HEK293 (cell line): ENCODE data around the gene KLHDC7A.

Source experiments
- CTCF ChIA-PET: fragments of 350-600 bp; formaldehyde crosslinking; extraction: SDS; loops from one replicate; lab custom pipeline; 2021; ENCODE audit warnings: antibody characterized with exemption; lab: Yijun Ruan, JAX
- POLR2A ChIA-PET: fragments of 300-600 bp; formaldehyde crosslinking; extraction: SDS; loops from one replicate; lab custom pipeline; 2020; ENCODE audit warnings: antibody characterized with exemption, inconsistent platforms; lab: Yijun Ruan, JAX
- H3K27ac ChIP-seq: fragments of 200-500 bp; sonication (Bioruptor generic); 2 replicates; pipeline ENCODE4 v1.5.1; 2014; ENCODE audit warnings: low read depth, low read length, control low read depth, inconsistent platforms; ENCODE audit errors: extremely low read depth
- H3K36me3 ChIP-seq, 2 experiments: fragments of 200-500 bp in 1 of 2; sonication (Bioruptor generic) in 1 of 2; 1 replicate in 1 of 2; 2 replicates in 1 of 2; pipeline ENCODE4 v1.5.1; 2014 to 2017; ENCODE audit warnings: inconsistent platforms in 2 of 2, low read length in 2 of 2; ENCODE audit not compliant: control insufficient read depth in 2 of 2, insufficient read depth in 1 of 2
- H3K4me1 ChIP-seq: fragments of 200-500 bp; sonication (Bioruptor generic); 2 replicates; pipeline ENCODE4 v1.5.1; 2014; ENCODE audit warnings: mild to moderate bottlenecking, low read length, inconsistent platforms; ENCODE audit not compliant: control insufficient read depth, insufficient read depth
- H3K4me3 ChIP-seq: 2 replicates; pipeline ENCODE4 v1.5.1; 2011; ENCODE audit warnings: low read depth, mild to moderate bottlenecking, control low read depth, low read length, moderate library complexity
- H3K9me3 ChIP-seq: fragments of 200-500 bp; sonication (Bioruptor generic); 2 replicates; pipeline ENCODE4 v1.5.1; 2014; ENCODE audit warnings: low read depth, low read length, inconsistent platforms; ENCODE audit not compliant: control insufficient read depth, insufficient read depth
- KLF8 ChIP-seq: fragments of 450-650 bp; formaldehyde crosslinking; IDR thresholded peaks from 2 replicates; pipeline ENCODE4 v1.5.1; 2016; ENCODE audit warnings: missing biosample characterization, missing genetic modification characterization
- KLF9 ChIP-seq: fragments of 450-650 bp; formaldehyde crosslinking; IDR thresholded peaks from 2 replicates; pipeline ENCODE4 v1.5.1; 2016; ENCODE audit warnings: missing biosample characterization, missing genetic modification characterization, low read depth
- SP7 ChIP-seq: fragments of 450-650 bp; formaldehyde crosslinking; IDR thresholded peaks from 2 replicates; pipeline ENCODE4 v1.5.1; 2016; ENCODE audit warnings: missing biosample characterization, missing genetic modification characterization
- WT1 ChIP-seq: fragments of 450-650 bp; formaldehyde crosslinking; IDR thresholded peaks from 2 replicates; pipeline ENCODE4 v1.5.1; 2016; ENCODE audit warnings: missing biosample characterization, missing genetic modification characterization
- ZFP69B ChIP-seq: fragments of 450-650 bp; formaldehyde crosslinking; IDR thresholded peaks from 2 replicates; pipeline ENCODE4 v1.5.1; 2016; ENCODE audit warnings: missing biosample characterization, missing genetic modification characterization
- ZNF114 ChIP-seq: fragments of 450-650 bp; formaldehyde crosslinking; IDR thresholded peaks from 2 replicates; pipeline ENCODE4 v1.5.0; 2017; ENCODE audit warnings: missing biosample characterization, missing genetic modification characterization
- ZNF146 ChIP-seq: fragments of 450-650 bp; formaldehyde crosslinking; IDR thresholded peaks from 2 replicates; pipeline ENCODE4 v1.5.1; 2016; ENCODE audit warnings: missing biosample characterization, missing genetic modification characterization
- ZNF266 ChIP-seq: fragments of 450-650 bp; formaldehyde crosslinking; IDR thresholded peaks from 2 replicates; pipeline ENCODE4 v1.5.1; 2016; ENCODE audit warnings: missing biosample characterization, missing genetic modification characterization, low read depth
- ZNF292 ChIP-seq: fragments of 450-650 bp; formaldehyde crosslinking; IDR thresholded peaks from 2 replicates; pipeline ENCODE4 v1.5.1; 2016; ENCODE audit warnings: low read depth, missing biosample characterization, missing genetic modification characterization, borderline replicate concordance
- ZNF324 ChIP-seq: fragments of 450-650 bp; formaldehyde crosslinking; IDR thresholded peaks from 2 replicates; pipeline ENCODE4 v1.5.1; 2016; ENCODE audit warnings: missing biosample characterization, missing genetic modification characterization
- ZNF423 ChIP-seq: fragments of 450-650 bp; formaldehyde crosslinking; IDR thresholded peaks from 2 replicates; pipeline ENCODE4 v1.5.1; 2016; ENCODE audit warnings: missing biosample characterization, missing genetic modification characterization
- ZNF549 ChIP-seq: fragments of 450-650 bp; IDR thresholded peaks from 2 replicates; pipeline ENCODE4 v1.5.1; 2018; ENCODE audit warnings: missing biosample characterization, missing genetic modification characterization, mild to moderate bottlenecking, inconsistent platforms, moderate library complexity
- ZNF561 ChIP-seq: fragments of 450-650 bp; IDR thresholded peaks from 2 replicates; pipeline ENCODE4 v1.5.1; 2018; ENCODE audit warnings: missing biosample characterization, missing genetic modification characterization, borderline replicate concordance
- ZNF654 ChIP-seq: fragments of 450-650 bp; formaldehyde crosslinking; IDR thresholded peaks from 2 replicates; pipeline ENCODE4 v1.5.1; 2016; ENCODE audit warnings: low read depth, missing biosample characterization, missing genetic modification characterization
- ZNF777 ChIP-seq: fragments of 450-650 bp; formaldehyde crosslinking; IDR thresholded peaks from 2 replicates; pipeline ENCODE4 v1.5.1; 2017; ENCODE audit warnings: missing biosample characterization, missing genetic modification characterization, borderline replicate concordance
- TF ChIP-seq, protein P1 (sequence below): fragments of 450-650 bp; formaldehyde crosslinking; IDR thresholded peaks from 2 replicates; pipeline ENCODE4 v1.5.1; 2016; ENCODE audit warnings: missing biosample characterization, missing genetic modification characterization
- TF ChIP-seq, protein P2 (sequence below): IDR thresholded peaks from 2 replicates; pipeline ENCODE4 v1.6.1; 2011; ENCODE audit warnings: mild to moderate bottlenecking, low read depth, low read length, borderline replicate concordance
- TF ChIP-seq, protein P3 (sequence below): fragments of 450-650 bp; formaldehyde crosslinking; IDR thresholded peaks from 2 replicates; pipeline ENCODE4 v1.5.1; 2017; ENCODE audit warnings: missing biosample characterization, missing genetic modification characterization
- TF ChIP-seq, protein P4 (sequence below): fragments of 450-650 bp; formaldehyde crosslinking; IDR thresholded peaks from 2 replicates; pipeline ENCODE4 v1.5.1; 2016; ENCODE audit warnings: missing biosample characterization, missing genetic modification characterization
- TF ChIP-seq, protein P5 (sequence below): fragments of 450-650 bp; formaldehyde crosslinking; IDR thresholded peaks from 2 replicates; pipeline ENCODE4 v1.5.1; 2016; ENCODE audit warnings: missing biosample characterization, missing genetic modification characterization

KLHDC7A gene

DNA sequence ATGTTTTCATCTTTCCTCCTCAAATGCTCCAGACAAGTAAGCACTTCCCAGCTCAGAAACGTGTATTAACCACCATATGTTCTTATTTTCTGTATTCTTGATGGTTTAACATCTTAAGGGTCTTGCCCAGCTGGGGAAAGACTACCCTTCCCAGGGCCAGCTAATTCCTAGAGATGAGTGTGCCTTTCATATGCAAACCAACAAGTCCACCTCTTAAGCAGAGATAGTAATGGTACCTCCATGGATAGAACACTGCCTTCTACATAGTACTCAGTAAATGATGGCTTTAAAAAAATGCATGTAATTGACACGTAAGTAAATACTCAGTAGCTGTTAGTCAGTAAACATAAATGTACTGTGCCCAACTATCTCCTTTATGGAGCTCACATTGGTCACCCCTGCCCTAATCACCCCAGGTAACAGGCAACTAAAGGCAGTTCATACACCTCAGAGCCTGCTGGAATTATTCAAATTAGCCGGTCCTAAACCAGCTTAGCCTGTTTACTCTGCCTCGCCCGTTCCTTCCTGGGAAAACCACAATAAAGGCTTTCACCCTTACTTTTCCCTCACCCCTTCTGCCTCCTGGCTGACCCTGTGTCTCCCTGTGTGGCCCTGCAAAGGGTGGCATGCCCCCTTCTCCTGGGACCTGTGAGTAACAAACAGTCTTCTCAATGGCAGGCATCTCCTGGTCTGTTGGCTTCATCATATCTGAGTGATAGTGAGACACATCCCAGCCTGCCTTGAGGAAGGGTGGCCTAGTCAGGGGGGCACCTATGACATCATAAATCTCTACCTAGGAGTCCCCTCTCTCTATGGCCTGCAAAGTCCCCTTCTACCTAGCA, 40.1 kb upstream of the KLHDC7A start:
- no peaks in the 10 kb centered on the region for H3K4me1 ChIP-seq
- ChIA-PET POLR2A (no interaction called here), CTCF (interaction anchor here (0.6 kb wide), 1 partner anchor 377 kb away, joined by 3 read pairs; no protein-coding TSS in a partner anchor)
- TF ChIP-seq ZNF266 (tag by site-specific recombination) (peak; percentile 95), SP7 (tag by site-specific recombination) (no peak)
- no peak overlapping the region for H3K4me3 ChIP-seq
- H3K9me3 ChIP-seq, result no peaks in the 10 kb centered on the region
- H3K27ac ChIP-seq, result no peak overlapping the region
- no peaks in the 10 kb centered on the region for H3K36me3 ChIP-seq

DNA sequence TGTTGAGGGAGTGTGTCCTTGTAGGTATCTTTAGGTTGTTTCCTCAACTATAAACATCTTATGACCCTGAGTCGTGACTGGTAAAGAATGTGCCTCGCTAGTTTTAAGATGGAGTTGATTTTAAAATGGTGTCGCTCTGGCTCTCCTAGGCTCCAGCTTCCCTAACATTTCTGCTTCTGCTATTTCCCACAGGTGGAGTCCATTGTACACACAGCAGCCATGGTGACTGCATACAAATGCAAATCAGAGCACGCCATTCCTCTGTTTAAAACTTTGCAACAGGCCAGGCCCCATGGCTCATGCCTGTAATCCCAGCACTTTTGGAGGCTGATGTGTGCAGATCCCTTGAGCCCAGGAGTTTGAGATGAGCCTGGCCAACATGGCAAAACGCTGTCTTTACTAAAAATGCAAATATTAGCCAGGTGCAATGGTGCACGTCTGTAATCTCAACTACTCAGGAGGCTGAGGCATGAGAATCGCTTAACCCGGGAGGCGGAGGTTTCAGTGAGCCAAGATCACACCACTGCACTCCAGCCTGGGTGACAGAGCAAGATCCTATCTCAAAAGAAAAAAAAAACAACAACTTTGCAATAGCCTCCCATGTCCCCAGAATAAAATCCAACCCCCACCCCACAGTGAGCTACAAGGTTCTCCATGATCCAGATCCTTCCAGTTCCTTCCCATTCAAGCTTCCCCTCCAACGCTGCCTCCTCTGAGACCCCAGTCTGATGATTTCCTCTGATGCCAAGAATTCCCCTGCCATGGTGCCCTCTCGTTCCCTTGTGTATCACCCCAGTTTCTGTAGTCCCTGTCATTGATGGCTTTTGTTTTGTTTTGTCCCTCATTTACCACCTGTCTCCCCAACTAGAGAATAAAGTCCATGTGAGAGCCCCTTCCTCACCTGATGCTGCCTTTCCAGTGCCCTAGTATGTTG, 36.9 kb upstream of the KLHDC7A start:
- CTCF ChIA-PET, result interaction anchor here (1.0 kb wide), 1 partner anchor 145 kb away, joined by 5 read pairs; no protein-coding TSS in a partner anchor

DNA sequence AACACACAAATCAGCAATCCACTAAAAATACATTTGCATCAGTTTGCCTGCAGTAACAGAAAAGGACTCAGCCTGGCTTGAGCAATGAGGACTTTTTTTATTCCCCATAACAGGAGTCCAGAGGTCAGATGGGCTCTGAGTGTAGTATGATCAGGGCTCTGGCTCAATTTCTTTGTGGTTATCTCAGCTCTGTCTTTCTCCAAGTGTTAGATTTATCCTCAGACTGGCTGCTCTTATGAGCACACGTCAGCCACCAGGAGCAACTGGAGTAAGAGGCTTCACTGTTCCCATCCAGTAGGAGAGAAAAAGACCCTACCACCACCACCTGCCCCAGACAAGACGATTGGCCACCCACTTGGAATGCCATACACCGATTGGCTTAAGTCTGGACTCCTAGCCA, 36.2 kb upstream of the KLHDC7A start:
- no peaks in the 10 kb centered on the region for H3K36me3 ChIP-seq
- H3K4me3 ChIP-seq, result no peak overlapping the region
- no peaks in the 10 kb centered on the region for H3K4me1 ChIP-seq
- H3K27ac ChIP-seq, result no peak overlapping the region
- H3K9me3 ChIP-seq, result no peaks in the 10 kb centered on the region
- CTCF ChIA-PET, result no interaction called here
- POLR2A ChIA-PET, result no interaction called here
- TF ChIP-seq, protein P1, sequence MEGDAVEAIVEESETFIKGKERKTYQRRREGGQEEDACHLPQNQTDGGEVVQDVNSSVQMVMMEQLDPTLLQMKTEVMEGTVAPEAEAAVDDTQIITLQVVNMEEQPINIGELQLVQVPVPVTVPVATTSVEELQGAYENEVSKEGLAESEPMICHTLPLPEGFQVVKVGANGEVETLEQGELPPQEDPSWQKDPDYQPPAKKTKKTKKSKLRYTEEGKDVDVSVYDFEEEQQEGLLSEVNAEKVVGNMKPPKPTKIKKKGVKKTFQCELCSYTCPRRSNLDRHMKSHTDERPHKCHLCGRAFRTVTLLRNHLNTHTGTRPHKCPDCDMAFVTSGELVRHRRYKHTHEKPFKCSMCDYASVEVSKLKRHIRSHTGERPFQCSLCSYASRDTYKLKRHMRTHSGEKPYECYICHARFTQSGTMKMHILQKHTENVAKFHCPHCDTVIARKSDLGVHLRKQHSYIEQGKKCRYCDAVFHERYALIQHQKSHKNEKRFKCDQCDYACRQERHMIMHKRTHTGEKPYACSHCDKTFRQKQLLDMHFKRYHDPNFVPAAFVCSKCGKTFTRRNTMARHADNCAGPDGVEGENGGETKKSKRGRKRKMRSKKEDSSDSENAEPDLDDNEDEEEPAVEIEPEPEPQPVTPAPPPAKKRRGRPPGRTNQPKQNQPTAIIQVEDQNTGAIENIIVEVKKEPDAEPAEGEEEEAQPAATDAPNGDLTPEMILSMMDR (tag by site-specific recombination), result no peak
- TF ChIP-seq ZNF549 (tag by site-specific recombination), result no peak
- TF ChIP-seq KLF8 (tag by site-specific recombination), result no peak
- TF ChIP-seq, protein P2, sequence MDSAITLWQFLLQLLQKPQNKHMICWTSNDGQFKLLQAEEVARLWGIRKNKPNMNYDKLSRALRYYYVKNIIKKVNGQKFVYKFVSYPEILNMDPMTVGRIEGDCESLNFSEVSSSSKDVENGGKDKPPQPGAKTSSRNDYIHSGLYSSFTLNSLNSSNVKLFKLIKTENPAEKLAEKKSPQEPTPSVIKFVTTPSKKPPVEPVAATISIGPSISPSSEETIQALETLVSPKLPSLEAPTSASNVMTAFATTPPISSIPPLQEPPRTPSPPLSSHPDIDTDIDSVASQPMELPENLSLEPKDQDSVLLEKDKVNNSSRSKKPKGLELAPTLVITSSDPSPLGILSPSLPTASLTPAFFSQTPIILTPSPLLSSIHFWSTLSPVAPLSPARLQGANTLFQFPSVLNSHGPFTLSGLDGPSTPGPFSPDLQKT, result no peak
- no peak for TF ChIP-seq ZFP69B (tag by site-specific recombination)
- TF ChIP-seq ZNF292 (tag by site-specific recombination), result no peak
- no peak for TF ChIP-seq WT1 (tag by site-specific recombination)
- no peak for TF ChIP-seq ZNF146
- TF ChIP-seq ZNF423 (tag by site-specific recombination), result no peak

More for the DNA sequence above, 36.9 kb upstream of the KLHDC7A start:
- TF ChIP-seq KLF9 (tag by site-specific recombination) (no peak), ZNF114 (tag by site-specific recombination) (no peak), ZNF654 (tag by site-specific recombination) (no peak), ZNF777 (no peak), ZNF561 (tag by site-specific recombination) (no peak), WT1 (tag by site-specific recombination) (no peak), ZNF324 (tag by site-specific recombination) (no peak)
- TF ChIP-seq, protein P3, sequence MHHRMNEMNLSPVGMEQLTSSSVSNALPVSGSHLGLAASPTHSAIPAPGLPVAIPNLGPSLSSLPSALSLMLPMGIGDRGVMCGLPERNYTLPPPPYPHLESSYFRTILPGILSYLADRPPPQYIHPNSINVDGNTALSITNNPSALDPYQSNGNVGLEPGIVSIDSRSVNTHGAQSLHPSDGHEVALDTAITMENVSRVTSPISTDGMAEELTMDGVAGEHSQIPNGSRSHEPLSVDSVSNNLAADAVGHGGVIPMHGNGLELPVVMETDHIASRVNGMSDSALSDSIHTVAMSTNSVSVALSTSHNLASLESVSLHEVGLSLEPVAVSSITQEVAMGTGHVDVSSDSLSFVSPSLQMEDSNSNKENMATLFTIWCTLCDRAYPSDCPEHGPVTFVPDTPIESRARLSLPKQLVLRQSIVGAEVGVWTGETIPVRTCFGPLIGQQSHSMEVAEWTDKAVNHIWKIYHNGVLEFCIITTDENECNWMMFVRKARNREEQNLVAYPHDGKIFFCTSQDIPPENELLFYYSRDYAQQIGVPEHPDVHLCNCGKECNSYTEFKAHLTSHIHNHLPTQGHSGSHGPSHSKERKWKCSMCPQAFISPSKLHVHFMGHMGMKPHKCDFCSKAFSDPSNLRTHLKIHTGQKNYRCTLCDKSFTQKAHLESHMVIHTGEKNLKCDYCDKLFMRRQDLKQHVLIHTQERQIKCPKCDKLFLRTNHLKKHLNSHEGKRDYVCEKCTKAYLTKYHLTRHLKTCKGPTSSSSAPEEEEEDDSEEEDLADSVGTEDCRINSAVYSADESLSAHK, result no peak
- TF ChIP-seq, protein P4, sequence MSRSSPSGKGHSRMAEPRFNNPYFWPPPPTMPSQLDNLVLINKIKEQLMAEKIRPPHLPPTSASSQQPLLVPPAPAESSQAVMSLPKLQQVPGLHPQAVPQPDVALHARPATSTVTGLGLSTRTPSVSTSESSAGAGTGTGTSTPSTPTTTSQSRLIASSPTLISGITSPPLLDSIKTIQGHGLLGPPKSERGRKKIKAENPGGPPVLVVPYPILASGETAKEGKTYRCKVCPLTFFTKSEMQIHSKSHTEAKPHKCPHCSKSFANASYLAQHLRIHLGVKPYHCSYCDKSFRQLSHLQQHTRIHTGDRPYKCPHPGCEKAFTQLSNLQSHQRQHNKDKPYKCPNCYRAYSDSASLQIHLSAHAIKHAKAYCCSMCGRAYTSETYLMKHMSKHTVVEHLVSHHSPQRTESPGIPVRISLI, result no peak
- TF ChIP-seq, protein P5, sequence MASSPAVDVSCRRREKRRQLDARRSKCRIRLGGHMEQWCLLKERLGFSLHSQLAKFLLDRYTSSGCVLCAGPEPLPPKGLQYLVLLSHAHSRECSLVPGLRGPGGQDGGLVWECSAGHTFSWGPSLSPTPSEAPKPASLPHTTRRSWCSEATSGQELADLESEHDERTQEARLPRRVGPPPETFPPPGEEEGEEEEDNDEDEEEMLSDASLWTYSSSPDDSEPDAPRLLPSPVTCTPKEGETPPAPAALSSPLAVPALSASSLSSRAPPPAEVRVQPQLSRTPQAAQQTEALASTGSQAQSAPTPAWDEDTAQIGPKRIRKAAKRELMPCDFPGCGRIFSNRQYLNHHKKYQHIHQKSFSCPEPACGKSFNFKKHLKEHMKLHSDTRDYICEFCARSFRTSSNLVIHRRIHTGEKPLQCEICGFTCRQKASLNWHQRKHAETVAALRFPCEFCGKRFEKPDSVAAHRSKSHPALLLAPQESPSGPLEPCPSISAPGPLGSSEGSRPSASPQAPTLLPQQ (tag by site-specific recombination), result no peak
- no peak overlapping the region for H3K27ac ChIP-seq
- POLR2A ChIA-PET, result no interaction called here
- H3K9me3 ChIP-seq, result no peaks in the 10 kb centered on the region
- no peaks in the 10 kb centered on the region for H3K36me3 ChIP-seq
- H3K4me3 ChIP-seq, result no peak overlapping the region
- no peaks in the 10 kb centered on the region for H3K4me1 ChIP-seq
